Hepatocyte (in vitro differentiated cells): ENCODE measurements around the gene RAP1GAP.

ENCODE experiments used
- EZH2phosphoT487 ChIP-seq: fragments of 200-600 bp; sonication (generic); IDR thresholded peaks from one replicate; pipeline ENCODE4 v1.6.1; 2018; ENCODE audit warnings: antibody characterized with exemption, mild to moderate bottlenecking, low read depth, moderate library complexity; ENCODE audit not compliant: unreplicated experiment, severe bottlenecking
- TF ChIP-seq, protein P1 (sequence below): fragments of 200-600 bp; sonication (generic); IDR thresholded peaks from 2 replicates; pipeline ENCODE4 v1.5.1; 2016; ENCODE audit warnings: antibody characterized with exemption, mild to moderate bottlenecking; ENCODE audit not compliant: poor library complexity

DNA sequence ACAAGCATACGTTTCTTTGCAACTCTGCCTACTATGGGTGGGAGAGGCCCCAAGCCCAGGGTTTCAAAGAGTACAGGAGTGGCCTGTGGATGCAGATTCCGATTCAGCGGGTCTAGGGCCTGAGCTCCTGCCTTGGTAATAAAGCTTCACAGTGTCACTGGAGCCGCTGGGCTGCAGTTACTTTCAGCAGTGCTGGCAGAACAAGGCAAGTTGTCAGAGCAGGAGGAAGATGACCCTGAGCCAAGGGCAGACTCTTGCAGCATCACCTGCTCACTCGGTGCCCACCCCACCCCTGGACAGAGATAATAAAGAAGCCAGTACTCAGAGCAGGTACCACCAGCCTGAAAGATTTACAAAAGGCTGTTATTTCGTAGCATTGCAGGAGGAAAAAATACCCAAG, 8.0 kb upstream of the RAP1GAP start:
- TF ChIP-seq, protein P1, sequence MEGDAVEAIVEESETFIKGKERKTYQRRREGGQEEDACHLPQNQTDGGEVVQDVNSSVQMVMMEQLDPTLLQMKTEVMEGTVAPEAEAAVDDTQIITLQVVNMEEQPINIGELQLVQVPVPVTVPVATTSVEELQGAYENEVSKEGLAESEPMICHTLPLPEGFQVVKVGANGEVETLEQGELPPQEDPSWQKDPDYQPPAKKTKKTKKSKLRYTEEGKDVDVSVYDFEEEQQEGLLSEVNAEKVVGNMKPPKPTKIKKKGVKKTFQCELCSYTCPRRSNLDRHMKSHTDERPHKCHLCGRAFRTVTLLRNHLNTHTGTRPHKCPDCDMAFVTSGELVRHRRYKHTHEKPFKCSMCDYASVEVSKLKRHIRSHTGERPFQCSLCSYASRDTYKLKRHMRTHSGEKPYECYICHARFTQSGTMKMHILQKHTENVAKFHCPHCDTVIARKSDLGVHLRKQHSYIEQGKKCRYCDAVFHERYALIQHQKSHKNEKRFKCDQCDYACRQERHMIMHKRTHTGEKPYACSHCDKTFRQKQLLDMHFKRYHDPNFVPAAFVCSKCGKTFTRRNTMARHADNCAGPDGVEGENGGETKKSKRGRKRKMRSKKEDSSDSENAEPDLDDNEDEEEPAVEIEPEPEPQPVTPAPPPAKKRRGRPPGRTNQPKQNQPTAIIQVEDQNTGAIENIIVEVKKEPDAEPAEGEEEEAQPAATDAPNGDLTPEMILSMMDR: no peak
- no peak for TF ChIP-seq EZH2phosphoT487
